ENCODE measurements around the gene GPX2. TPM values are rescaled to one million over a fixed set of nuclear protein-coding genes. Genes with fewer than 3 reads are reported as not detected.
A peak's percentile ranks its signal among the peaks of the same experiment; 100 is the strongest.

GPX2 gene
- total RNA-seq, 1 donor from 2014 or later: not detected

- Mint-ChIP-seq H3K36me3 (ENCODE audit: low read depth, unreplicated experiment) (peaks cover 11% of the 10 kb centered on the region), H3K4me3 (ENCODE audit: unreplicated experiment) (peak overlapping the region; percentile 23), H3K4me1 (ENCODE audit: unreplicated experiment) (no peaks in the 10 kb centered on the region), H3K27me3 (ENCODE audit: unreplicated experiment) (peaks cover 16% of the 10 kb centered on the region), H3K27ac (ENCODE audit: unreplicated experiment) (no peak overlapping the region), H3K9me3 (ENCODE audit: unreplicated experiment) (no peaks in the 10 kb centered on the region)
- DNase-seq (ENCODE audit: low spot score): no peak
- TF ChIP-seq CTCF (IDR thresholded peaks at IDR 0.05; ENCODE audit: unreplicated experiment): no peak
Measured at GRCh38 chr14:64951291-64951690, 8.7 kb upstream of the GPX2 start.

- DNase-seq (ENCODE audit: low spot score): no peak
- H3K36me3 Mint-ChIP-seq (ENCODE audit: low read depth, unreplicated experiment): peaks cover 11% of the 10 kb centered on the region
- peak overlapping the region; percentile 23 for H3K4me3 Mint-ChIP-seq (ENCODE audit: unreplicated experiment)
- no peaks in the 10 kb centered on the region for H3K4me1 Mint-ChIP-seq (ENCODE audit: unreplicated experiment)
- TF ChIP-seq CTCF (IDR thresholded peaks at IDR 0.05; ENCODE audit: unreplicated experiment): no peak
- no peaks in the 10 kb centered on the region for H3K9me3 Mint-ChIP-seq (ENCODE audit: unreplicated experiment)
- H3K27ac Mint-ChIP-seq (ENCODE audit: unreplicated experiment): no peak overlapping the region
- H3K27me3 Mint-ChIP-seq (ENCODE audit: unreplicated experiment): peaks cover 16% of the 10 kb centered on the region
Measured at GRCh38 chr14:64950889-64951288, 8.3 kb upstream of the GPX2 start.

GRCh38 chr14:64948612-64949210 lies 6.2 kb upstream of the GPX2 start:
- no peak for DNase-seq (ENCODE audit: low spot score)
- H3K4me3 Mint-ChIP-seq (ENCODE audit: unreplicated experiment): no peak overlapping the region

GRCh38 chr14:64947710-64948611 lies 5.4 kb upstream of the GPX2 start:
- peaks cover 3% of the 10 kb centered on the region for H3K4me1 Mint-ChIP-seq (ENCODE audit: unreplicated experiment)
- peaks cover 11% of the 10 kb centered on the region for H3K36me3 Mint-ChIP-seq (ENCODE audit: low read depth, unreplicated experiment)
- no peak overlapping the region for H3K4me3 Mint-ChIP-seq (ENCODE audit: unreplicated experiment)
- no peaks in the 10 kb centered on the region for H3K9me3 Mint-ChIP-seq (ENCODE audit: unreplicated experiment)
- no peak overlapping the region for H3K27ac Mint-ChIP-seq (ENCODE audit: unreplicated experiment)
- H3K27me3 Mint-ChIP-seq (ENCODE audit: unreplicated experiment): peaks cover 4% of the 10 kb centered on the region
- no peak for TF ChIP-seq CTCF (IDR thresholded peaks at IDR 0.05; ENCODE audit: unreplicated experiment)
- no peak for DNase-seq (ENCODE audit: low spot score)

More at GRCh38 chr14:64948612-64949210, 6.2 kb upstream of the GPX2 start:
- H3K4me1 Mint-ChIP-seq (ENCODE audit: unreplicated experiment): peaks cover 3% of the 10 kb centered on the region
- peaks cover 8% of the 10 kb centered on the region for H3K27me3 Mint-ChIP-seq (ENCODE audit: unreplicated experiment)
- peaks cover 11% of the 10 kb centered on the region for H3K36me3 Mint-ChIP-seq (ENCODE audit: low read depth, unreplicated experiment)
- no peak for TF ChIP-seq CTCF (IDR thresholded peaks at IDR 0.05; ENCODE audit: unreplicated experiment)
- H3K9me3 Mint-ChIP-seq (ENCODE audit: unreplicated experiment): no peaks in the 10 kb centered on the region
- H3K27ac Mint-ChIP-seq (ENCODE audit: unreplicated experiment): no peak overlapping the region

Data from endothelial cell (in vitro differentiated cells).